Stimulated activated CD8-positive, alpha-beta memory T cell treated with anti-CD3 and anti-CD28 coated beads, Interleukin-4, amount 100 ng/mL, for 48 hours (primary cell): ENCODE measurements around the gene ADAMTS15.

Source experiments
- DNase-seq: peaks from one replicate; pipeline ENCODE4 v3.0.0-alpha.2; 2020

Gene ADAMTS15

GRCh38 chr11:130485983-130486382 is 37.5 kb downstream of the ADAMTS15 start:
- DNase-seq: no peak

GRCh38 chr11:130486391-130486836 is 38.0 kb downstream of the ADAMTS15 start:
- no peak for DNase-seq

GRCh38 chr11:130486987-130487923 is 38.8 kb downstream of the ADAMTS15 start:
- no peak for DNase-seq

GRCh38 chr11:130487924-130488815 is 39.7 kb downstream of the ADAMTS15 start:
- DNase-seq: no peak

- DNase-seq: no peak
Measured at GRCh38 chr11:130488848-130489584, 40.6 kb downstream of the ADAMTS15 start.

- DNase-seq: no peak
Measured at GRCh38 chr11:130489716-130490115, 41.3 kb downstream of the ADAMTS15 start.

GRCh38 chr11:130490682-130491449 is 42.4 kb downstream of the ADAMTS15 start:
- no peak for DNase-seq

GRCh38 chr11:130498181-130498580 is 49.7 kb downstream of the ADAMTS15 start:
- DNase-seq: no peak

GRCh38 chr11:130499828-130500227 is 51.4 kb downstream of the ADAMTS15 start:
- DNase-seq: no peak

GRCh38 chr11:130504317-130504716 is 55.9 kb downstream of the ADAMTS15 start:
- DNase-seq: no peak

GRCh38 chr11:130508913-130509312 is 60.5 kb downstream of the ADAMTS15 start:
- DNase-seq: no peak

GRCh38 chr11:130509942-130510341 is 61.5 kb downstream of the ADAMTS15 start:
- DNase-seq: no peak

- no peak for DNase-seq
Measured at GRCh38 chr11:130510407-130511006, 62.1 kb downstream of the ADAMTS15 start.

- no peak for DNase-seq
Measured at GRCh38 chr11:130511765-130512164, 63.3 kb downstream of the ADAMTS15 start.

GRCh38 chr11:130512662-130513061 is 64.2 kb downstream of the ADAMTS15 start:
- DNase-seq: no peak

- no peak for DNase-seq
Measured at GRCh38 chr11:130513132-130513531, 64.7 kb downstream of the ADAMTS15 start.

GRCh38 chr11:130514316-130514715 is 65.9 kb downstream of the ADAMTS15 start:
- DNase-seq: no peak

GRCh38 chr11:130514851-130515250 is 66.4 kb downstream of the ADAMTS15 start:
- DNase-seq: no peak

GRCh38 chr11:130515829-130516553 is 67.5 kb downstream of the ADAMTS15 start:
- DNase-seq: no peak

- DNase-seq: no peak
Measured at GRCh38 chr11:130516554-130517505, 68.4 kb downstream of the ADAMTS15 start.
